Measurements from ENCODE around the gene PLRG1. TPM values are rescaled to one million over a fixed set of nuclear protein-coding genes. Genes with fewer than 3 reads are reported as not detected.

Gene PLRG1
- polyA plus RNA-seq, 3 donors, result 34.6 to 56.1 (median 52.5) TPM

GRCh38 chr4:154585369-154586018 is 35.3 kb upstream of the PLRG1 start:
- Histone ChIP-seq H3K9me3 (replicated peaks in 1 of 2; ENCODE audit: control insufficient read depth in 1 of 2, insufficient read depth in 1 of 2, low read length in 2 of 2) (no peaks in the 10 kb centered on the region), H2AFZ (ENCODE audit: insufficient read depth, low read depth, low read length, poor library complexity, severe bottlenecking) (no peak overlapping the region), H3K4me1 (ENCODE audit: control insufficient read depth in 1 of 2, insufficient read depth in 2 of 2, low read length in 2 of 2) (no peaks in the 10 kb centered on the region), H4K20me1 (ENCODE audit: insufficient read depth, low read length) (no peaks in the 10 kb centered on the region), H3K4me3 (replicated peaks in 1 of 3; ENCODE audit: low read depth in 2 of 3, low read length in 3 of 3) (no peak overlapping the region), H3K9ac (ENCODE audit: insufficient read depth, low read length, poor library complexity, severe bottlenecking) (no peak overlapping the region), H3K79me2 (ENCODE audit: insufficient read depth, low read length) (no peaks in the 10 kb centered on the region), H3K27ac (ENCODE audit: low read depth in 1 of 2, low read length in 2 of 2) (no peak overlapping the region), H3K4me2 (replicated peaks; ENCODE audit: extremely low read depth, low read length, poor library complexity, severe bottlenecking) (no peak overlapping the region), H3K27me3 (ENCODE audit: control insufficient read depth in 2 of 2, insufficient read depth in 2 of 2, low read length in 2 of 2) (peaks cover 0 to 2% of the 10 kb centered on the region in 2 donors), H3K36me3 (replicated peaks in 1 of 2; ENCODE audit: control insufficient read depth in 1 of 2, insufficient read depth in 2 of 2, low read length in 2 of 2) (no peaks in the 10 kb centered on the region)
- Mint-ChIP-seq H3K4me3 (no peak overlapping the region), H3K27ac (no peak overlapping the region), H3K36me3 (no peaks in the 10 kb centered on the region), H3K27me3 (ENCODE audit: low read depth in 3 of 3) (peaks cover 4 to 12% (median 5%) of the 10 kb centered on the region in 3 donors), H3K4me1 (no peaks in the 10 kb centered on the region), H3K9me3 (peaks cover 0 to 1% (median 0%) of the 10 kb centered on the region in 7 donors)
- TF ChIP-seq CTCF (IDR thresholded peaks at IDR 0.05), result no peak
- WGBS (ENCODE audit: insufficient coverage), result over 99% methylated on average over 8 of the region's 10 CpGs
- DNase-seq, result no peak
- intact Hi-C loops (cut with micrococcal nuclease), result no loop called here

GRCh38 chr4:154584259-154584658 is 34.1 kb upstream of the PLRG1 start:
- no peak overlapping the region for H3K27ac ChIP-seq (ENCODE audit: low read depth in 1 of 2, low read length in 2 of 2)
- 100% methylated on average over 2 of the region's 5 CpGs for WGBS (ENCODE audit: insufficient coverage)

More at GRCh38 chr4:154584259-154584658, 34.1 kb upstream of the PLRG1 start:
- H3K36me3 ChIP-seq (replicated peaks in 1 of 2; ENCODE audit: control insufficient read depth in 1 of 2, insufficient read depth in 2 of 2, low read length in 2 of 2), result no peaks in the 10 kb centered on the region
- Mint-ChIP-seq H3K27me3 (ENCODE audit: low read depth in 3 of 3) (peaks cover 2 to 9% (median 4%) of the 10 kb centered on the region in 3 donors), H3K27ac (no peak overlapping the region), H3K4me3 (no peak overlapping the region), H3K4me1 (no peaks in the 10 kb centered on the region), H3K9me3 (no peaks in the 10 kb centered on the region), H3K36me3 (no peaks in the 10 kb centered on the region)
- H3K9ac ChIP-seq (ENCODE audit: insufficient read depth, low read length, poor library complexity, severe bottlenecking), result no peak overlapping the region
- intact Hi-C loops (cut with micrococcal nuclease), result no loop called here
- H3K9me3 ChIP-seq (replicated peaks in 1 of 2; ENCODE audit: control insufficient read depth in 1 of 2, insufficient read depth in 1 of 2, low read length in 2 of 2), result no peaks in the 10 kb centered on the region
- H2AFZ ChIP-seq (ENCODE audit: insufficient read depth, low read depth, low read length, poor library complexity, severe bottlenecking), result no peak overlapping the region
- H4K20me1 ChIP-seq (ENCODE audit: insufficient read depth, low read length), result no peaks in the 10 kb centered on the region
- no peak for DNase-seq
- no peak overlapping the region for H3K4me2 ChIP-seq (replicated peaks; ENCODE audit: extremely low read depth, low read length, poor library complexity, severe bottlenecking)
- TF ChIP-seq CTCF (IDR thresholded peaks at IDR 0.05), result no peak
- H3K79me2 ChIP-seq (ENCODE audit: insufficient read depth, low read length), result no peaks in the 10 kb centered on the region
- no peaks in the 10 kb centered on the region for H3K4me1 ChIP-seq (ENCODE audit: control insufficient read depth in 1 of 2, insufficient read depth in 2 of 2, low read length in 2 of 2)
- no peak overlapping the region for H3K4me3 ChIP-seq (replicated peaks in 1 of 3; ENCODE audit: low read depth in 2 of 3, low read length in 3 of 3)
- H3K27me3 ChIP-seq (ENCODE audit: control insufficient read depth in 2 of 2, insufficient read depth in 2 of 2, low read length in 2 of 2), result peaks cover 0 to 2% of the 10 kb centered on the region in 2 donors
